IPS-15b (cell line): ENCODE measurements around the gene ZFP69B.

Experiments
- H3K27me3 ChIP-seq: one replicate; pipeline ENCODE4 v1.6.1; 2013; ENCODE audit warnings: low read length; ENCODE audit not compliant: control insufficient read depth, insufficient read depth
- H3K36me3 ChIP-seq: one replicate; pipeline ENCODE4 v1.6.1; 2013; ENCODE audit warnings: low read length; ENCODE audit not compliant: control insufficient read depth, insufficient read depth
- H3K4me1 ChIP-seq: one replicate; pipeline ENCODE4 v1.6.1; 2013; ENCODE audit warnings: mild to moderate bottlenecking, low read length; ENCODE audit not compliant: control insufficient read depth, insufficient read depth
- H3K4me3 ChIP-seq: one replicate; pipeline ENCODE4 v1.5.1; 2013; ENCODE audit warnings: low read depth, low read length
- H3K9ac ChIP-seq: one replicate; pipeline ENCODE4 v1.6.1; 2013; ENCODE audit warnings: low read depth, mild to moderate bottlenecking, low read length
- H3K9me3 ChIP-seq: one replicate; pipeline ENCODE4 v1.6.1; 2013; ENCODE audit warnings: mild to moderate bottlenecking, low read length; ENCODE audit not compliant: control insufficient read depth, insufficient read depth

ZFP69B gene

DNA sequence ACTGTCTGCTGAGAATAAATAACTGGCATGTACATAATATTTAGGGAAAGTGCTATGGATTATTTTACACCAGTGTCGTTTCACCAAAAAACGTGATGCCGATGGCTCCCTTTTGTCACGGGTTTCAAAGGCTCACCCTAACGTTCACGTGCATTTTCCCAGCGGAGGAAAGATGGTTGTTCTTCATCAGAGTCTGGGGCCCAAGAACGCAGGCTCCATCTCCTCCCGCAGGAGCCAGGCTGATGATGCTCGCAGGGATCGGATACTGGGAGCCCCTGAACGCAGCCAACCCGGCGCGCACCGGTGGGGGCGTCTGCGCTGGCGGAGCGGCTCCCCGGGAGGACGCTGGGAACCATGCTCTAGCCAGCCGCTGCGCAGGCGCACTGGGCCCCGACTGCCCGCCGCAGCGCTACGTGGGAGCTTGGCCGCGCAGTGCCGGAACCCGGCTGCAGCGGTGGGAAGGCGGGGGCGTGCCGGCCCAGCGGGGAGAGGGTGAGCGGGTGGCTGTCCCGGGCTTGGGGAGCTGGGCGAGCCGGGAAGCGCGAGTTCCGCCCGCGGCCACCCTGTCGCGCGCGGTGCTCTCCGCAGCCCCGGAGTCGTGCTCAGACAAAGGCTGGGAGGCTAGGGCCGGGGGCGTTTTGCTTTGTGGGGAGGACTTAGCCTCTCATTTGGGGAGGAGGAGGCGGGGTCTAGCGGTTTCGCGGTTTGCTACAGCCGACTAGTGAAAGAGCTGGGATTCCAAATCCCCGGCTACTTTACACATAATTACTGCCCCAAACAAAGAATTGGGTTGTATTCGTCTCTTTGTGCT, at the start of gene ZFP69B:
Gene ZFP69B, plus strand, starts transcription at position 793 of the 811 bp plus-strand sequence. CDS start 486 bp downstream, outside the sequence.
- peak within 1 kb of the TSS; percentile 79 for H3K9ac ChIP-seq
- no peaks in the 10 kb centered on the region for H3K27me3 ChIP-seq
- no peaks in the 10 kb centered on the region for H3K36me3 ChIP-seq
- H3K4me3 ChIP-seq: peak within 1 kb of the TSS; percentile 69
- peaks cover 2% of the 10 kb centered on the region for H3K9me3 ChIP-seq
- H3K4me1 ChIP-seq: no peaks in the 10 kb centered on the region

DNA sequence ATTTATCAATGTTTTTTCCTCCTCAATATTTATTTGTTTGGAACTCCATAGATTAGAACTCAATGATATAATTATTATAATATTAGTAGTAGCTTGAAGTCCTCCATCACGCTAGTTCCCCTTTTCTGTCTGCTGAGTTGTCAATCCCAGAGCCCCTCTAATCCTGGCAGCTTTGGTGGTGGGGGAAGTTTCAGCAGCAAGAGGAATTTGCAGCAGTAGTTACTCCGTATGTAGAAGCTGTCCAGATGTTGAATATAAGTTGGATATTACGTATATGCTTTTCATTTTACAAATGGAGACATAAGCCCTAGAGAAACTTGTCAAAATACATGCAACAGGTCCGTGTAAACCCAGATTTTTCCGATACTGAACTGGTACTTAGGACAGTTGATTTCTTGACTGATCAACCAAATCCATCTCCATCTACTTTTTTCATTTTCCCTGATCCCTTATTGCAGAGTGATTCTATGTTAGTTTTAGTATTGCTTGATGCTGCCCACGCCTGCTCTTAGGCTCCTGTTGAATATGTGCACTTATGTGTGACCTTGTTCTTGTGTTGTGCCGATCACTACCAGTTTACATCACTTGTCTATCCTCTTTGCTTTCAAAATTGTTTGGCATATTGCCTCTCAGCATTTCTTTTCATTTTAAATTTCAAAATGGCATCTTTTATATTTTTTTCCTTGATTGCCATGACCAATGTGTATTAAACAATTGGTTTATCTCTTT, 48.6 kb upstream of the ZFP69B start:
- Histone ChIP-seq H3K27me3 (no peaks in the 10 kb centered on the region), H3K4me1 (no peaks in the 10 kb centered on the region), H3K36me3 (no peaks in the 10 kb centered on the region), H3K9ac (no peak overlapping the region), H3K9me3 (no peaks in the 10 kb centered on the region), H3K4me3 (no peak overlapping the region)

DNA sequence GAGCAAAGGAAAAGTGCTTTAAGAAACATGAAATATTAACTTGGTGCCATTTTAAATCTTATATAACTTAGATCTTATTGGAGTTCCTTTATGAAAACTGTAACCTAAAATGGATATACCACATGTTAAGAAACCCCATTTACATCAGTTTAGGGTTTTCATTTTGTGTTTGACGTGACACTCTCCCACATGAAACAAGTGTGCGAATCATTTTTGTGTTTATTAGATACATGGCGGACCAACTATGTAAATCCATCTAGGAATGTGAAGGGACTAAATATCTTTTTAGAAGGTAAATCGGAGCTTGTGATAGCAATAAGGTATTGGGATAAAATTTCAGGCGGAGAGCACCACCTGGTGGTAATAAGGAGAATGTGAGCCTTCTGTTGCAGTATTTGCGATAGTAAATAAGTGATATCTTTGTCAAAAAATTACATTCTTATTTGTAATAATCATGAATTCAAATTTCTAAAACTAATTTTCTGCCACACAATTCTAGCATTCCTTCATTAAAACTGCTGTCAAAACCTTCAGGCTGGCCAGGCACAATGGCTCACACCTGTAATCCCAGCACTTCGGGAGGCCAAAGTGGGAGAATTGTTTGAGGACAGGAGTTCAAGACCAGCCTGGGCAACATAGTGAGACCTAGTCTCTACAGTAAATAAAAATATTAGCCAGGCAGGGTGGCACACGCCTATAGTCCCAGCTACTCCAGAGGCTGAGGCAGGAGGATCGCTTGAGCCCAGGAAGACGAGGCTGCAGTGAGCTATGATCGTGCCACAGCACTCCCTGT, 45.4 kb upstream of the ZFP69B start:
- Histone ChIP-seq H3K27me3 (no peaks in the 10 kb centered on the region), H3K4me3 (no peak overlapping the region), H3K9me3 (no peaks in the 10 kb centered on the region), H3K4me1 (peaks cover 5% of the 10 kb centered on the region), H3K9ac (no peak overlapping the region), H3K36me3 (no peaks in the 10 kb centered on the region)

DNA sequence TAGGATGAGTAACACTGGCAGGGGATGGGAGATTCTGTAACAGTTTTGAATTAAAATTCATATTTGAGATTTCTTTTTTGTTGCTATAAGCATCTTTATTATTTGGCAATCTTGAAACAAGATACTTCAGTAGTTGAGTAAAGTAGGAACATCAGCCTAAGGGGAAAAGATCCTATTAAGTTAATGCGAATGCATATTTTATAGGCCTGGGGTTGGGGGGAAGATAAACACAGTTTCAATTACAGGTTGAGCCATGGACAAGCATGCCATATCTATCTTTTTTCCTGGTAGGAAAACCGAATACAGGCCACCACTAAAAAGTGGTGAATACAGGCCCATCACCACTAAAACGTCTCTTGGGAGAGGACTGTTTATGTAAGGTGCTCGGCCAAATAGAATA, 44.5 kb upstream of the ZFP69B start:
- H3K36me3 ChIP-seq: no peaks in the 10 kb centered on the region
- no peaks in the 10 kb centered on the region for H3K9me3 ChIP-seq
- no peak overlapping the region for H3K4me3 ChIP-seq
- H3K4me1 ChIP-seq: peaks cover 5% of the 10 kb centered on the region
- H3K9ac ChIP-seq: no peak overlapping the region
- H3K27me3 ChIP-seq: no peaks in the 10 kb centered on the region

DNA sequence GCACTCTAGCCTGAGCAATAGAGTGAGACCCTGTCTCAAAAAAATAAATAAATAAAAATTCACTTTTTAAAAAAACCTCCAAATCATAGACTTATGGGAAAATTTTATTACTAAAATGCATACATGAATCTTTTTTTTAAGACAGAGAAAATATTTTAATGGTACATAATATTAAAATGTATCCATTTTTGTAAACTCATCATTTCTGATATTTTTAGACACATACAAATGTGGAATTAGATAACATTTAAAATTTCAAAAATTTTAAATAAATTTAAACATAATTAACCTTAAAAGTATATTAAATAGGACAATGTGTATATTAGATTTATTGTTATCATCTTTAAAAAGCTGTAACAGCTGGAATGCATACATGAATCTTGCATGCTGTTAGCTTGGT, 42.8 kb upstream of the ZFP69B start:
- Histone ChIP-seq H3K27me3 (no peaks in the 10 kb centered on the region), H3K4me1 (peaks cover 5% of the 10 kb centered on the region), H3K9ac (no peak overlapping the region), H3K9me3 (no peaks in the 10 kb centered on the region), H3K36me3 (no peaks in the 10 kb centered on the region), H3K4me3 (no peak overlapping the region)

DNA sequence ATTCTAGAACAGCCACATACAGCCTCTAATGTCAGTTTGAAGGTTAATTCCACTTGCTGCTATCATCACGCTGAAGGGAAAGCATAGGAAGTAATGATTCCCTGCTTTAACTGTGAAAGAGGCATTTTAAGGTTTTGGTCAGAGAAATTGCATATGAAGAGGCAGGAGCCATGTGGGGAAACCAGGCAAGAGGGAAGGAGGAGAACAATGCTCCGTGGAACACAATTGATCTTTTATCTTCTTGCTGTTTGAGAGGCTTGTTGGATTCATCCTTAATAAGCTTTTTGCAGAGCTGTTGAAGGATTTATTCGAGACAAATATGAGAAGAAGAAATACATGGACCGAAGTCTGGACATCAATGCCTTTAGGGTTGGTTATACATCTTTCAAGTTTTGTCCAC, 40.8 kb upstream of the ZFP69B start:
- Histone ChIP-seq H3K9me3 (no peaks in the 10 kb centered on the region), H3K36me3 (no peaks in the 10 kb centered on the region), H3K9ac (no peak overlapping the region), H3K4me3 (no peak overlapping the region), H3K27me3 (no peaks in the 10 kb centered on the region), H3K4me1 (peaks cover 5% of the 10 kb centered on the region)

DNA sequence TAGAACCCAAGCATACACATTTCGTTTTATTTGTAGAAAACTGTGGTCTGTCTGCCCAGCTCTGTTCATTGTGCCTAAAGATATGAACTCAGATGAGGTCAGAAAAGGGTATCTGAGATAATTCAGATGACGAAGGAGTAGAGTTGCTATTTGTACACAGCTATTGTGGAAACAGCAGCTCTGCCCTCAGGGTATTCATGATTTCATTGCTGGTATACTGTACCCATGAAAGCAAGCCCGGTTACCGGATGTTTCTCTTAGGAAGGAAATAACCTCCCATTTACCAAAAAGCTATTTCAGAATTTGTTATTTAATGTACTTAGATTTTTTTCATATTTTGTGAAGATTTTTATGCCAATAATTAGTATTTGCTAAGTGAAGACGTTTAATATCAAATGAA, 39.0 kb upstream of the ZFP69B start:
- Histone ChIP-seq H3K9me3 (no peaks in the 10 kb centered on the region), H3K36me3 (no peaks in the 10 kb centered on the region), H3K4me3 (no peak overlapping the region), H3K9ac (no peak overlapping the region), H3K27me3 (no peaks in the 10 kb centered on the region), H3K4me1 (peaks cover 5% of the 10 kb centered on the region)

DNA sequence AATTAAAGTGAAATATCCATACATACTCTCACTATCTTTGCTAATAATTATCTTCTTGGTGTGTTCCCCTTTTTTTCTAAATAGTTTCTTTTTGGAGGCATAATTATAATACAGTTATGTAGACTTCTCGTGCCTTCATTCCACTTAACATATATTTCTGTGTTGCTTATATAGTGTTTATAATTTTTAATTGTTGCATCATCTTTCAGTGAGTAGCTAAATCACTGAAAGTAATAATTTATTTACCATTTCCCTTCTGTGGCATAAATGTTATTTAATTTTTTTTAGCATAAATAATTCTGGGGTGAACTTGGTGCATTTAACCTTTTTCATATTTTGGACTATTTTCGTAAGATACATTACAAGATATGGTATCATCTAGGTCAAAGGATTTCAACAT, 38.4 kb upstream of the ZFP69B start:
- Histone ChIP-seq H3K27me3 (no peaks in the 10 kb centered on the region), H3K36me3 (no peaks in the 10 kb centered on the region)

DNA sequence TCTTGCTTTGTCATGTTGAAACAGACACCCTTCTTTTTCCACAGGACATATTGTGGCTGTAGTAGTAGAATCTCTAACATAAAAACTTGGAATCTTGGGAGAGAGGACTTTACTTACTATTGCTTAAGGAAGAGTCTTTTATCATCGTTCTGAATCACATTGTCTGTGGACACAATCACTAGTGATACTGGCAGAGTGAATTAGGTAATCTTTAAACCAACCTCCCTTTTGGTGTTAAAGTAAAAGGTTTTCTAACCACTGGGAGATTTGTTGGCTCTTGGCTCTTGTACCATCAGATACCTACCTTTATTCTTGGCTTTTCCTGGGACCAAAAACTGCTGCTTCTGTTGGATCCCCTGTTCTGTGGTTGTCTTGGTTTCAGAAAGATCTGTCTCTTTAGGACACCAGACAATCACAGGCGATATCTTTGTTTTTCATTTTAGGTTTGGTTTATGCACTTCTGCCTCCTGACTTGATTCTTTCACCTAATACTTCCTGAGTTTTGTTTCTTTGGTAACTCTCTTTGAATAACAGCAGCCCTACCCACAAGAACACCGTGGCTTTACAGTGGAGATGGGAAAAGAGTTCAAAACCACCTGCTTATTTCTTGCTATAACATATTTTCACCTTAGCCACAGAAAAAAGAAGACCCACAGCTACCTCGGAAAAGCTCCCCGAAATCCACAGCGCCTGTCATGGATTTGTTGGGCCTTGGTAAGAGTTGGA, 36.6 kb upstream of the ZFP69B start:
- H3K4me3 ChIP-seq: no peak overlapping the region

More for the DNA sequence above, 38.4 kb upstream of the ZFP69B start:
- Histone ChIP-seq H3K9me3 (no peaks in the 10 kb centered on the region), H3K4me3 (no peak overlapping the region), H3K4me1 (peaks cover 5% of the 10 kb centered on the region), H3K9ac (no peak overlapping the region)

DNA sequence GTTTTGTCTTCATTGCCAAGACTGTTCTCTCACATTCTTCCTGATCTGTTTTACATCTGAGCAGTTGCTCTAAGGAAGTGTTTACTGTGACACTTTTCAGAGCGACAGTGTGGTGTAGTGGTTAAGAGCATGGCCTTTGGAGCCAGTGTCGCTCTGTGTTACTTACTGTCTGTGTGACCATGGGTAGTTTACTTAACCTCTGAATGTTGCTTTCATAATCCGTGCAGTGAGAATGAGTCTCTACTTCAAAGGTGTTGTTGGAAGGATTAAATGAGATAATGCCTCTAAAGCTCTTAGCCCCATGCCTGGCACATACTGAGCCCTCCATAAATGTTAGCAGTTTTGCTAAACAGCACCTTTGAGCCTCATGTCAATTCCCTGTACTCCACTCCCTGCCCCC, 35.9 kb upstream of the ZFP69B start:
- Histone ChIP-seq H3K9ac (no peak overlapping the region), H3K27me3 (no peaks in the 10 kb centered on the region), H3K36me3 (no peaks in the 10 kb centered on the region), H3K9me3 (no peaks in the 10 kb centered on the region), H3K4me1 (peaks cover under 1% of the 10 kb centered on the region), H3K4me3 (no peak overlapping the region)

More for the DNA sequence above, 36.6 kb upstream of the ZFP69B start:
- Histone ChIP-seq H3K9me3 (no peaks in the 10 kb centered on the region), H3K9ac (no peak overlapping the region), H3K4me1 (peaks cover 5% of the 10 kb centered on the region), H3K27me3 (no peaks in the 10 kb centered on the region), H3K36me3 (no peaks in the 10 kb centered on the region)

DNA sequence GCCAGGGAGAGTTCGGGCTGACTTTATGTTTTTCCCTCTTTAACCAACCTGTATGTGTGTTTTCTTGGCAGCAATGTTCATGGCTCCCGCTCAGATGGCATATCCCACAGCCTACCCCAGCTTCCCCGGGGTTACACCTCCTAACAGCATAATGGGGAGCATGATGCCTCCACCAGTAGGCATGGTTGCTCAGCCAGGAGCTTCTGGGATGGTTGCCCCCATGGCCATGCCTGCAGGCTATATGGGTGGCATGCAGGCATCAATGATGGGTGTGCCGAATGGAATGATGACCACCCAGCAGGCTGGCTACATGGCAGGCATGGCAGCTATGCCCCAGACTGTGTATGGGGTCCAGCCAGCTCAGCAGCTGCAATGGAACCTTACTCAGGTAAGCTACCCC, 33.6 kb upstream of the ZFP69B start:
- Histone ChIP-seq H3K4me3 (no peak overlapping the region), H3K27me3 (no peaks in the 10 kb centered on the region), H3K4me1 (no peaks in the 10 kb centered on the region), H3K36me3 (no peaks in the 10 kb centered on the region), H3K9ac (no peak overlapping the region), H3K9me3 (no peaks in the 10 kb centered on the region)
